Measurements from ENCODE around the gene OLFML3.

DNA sequence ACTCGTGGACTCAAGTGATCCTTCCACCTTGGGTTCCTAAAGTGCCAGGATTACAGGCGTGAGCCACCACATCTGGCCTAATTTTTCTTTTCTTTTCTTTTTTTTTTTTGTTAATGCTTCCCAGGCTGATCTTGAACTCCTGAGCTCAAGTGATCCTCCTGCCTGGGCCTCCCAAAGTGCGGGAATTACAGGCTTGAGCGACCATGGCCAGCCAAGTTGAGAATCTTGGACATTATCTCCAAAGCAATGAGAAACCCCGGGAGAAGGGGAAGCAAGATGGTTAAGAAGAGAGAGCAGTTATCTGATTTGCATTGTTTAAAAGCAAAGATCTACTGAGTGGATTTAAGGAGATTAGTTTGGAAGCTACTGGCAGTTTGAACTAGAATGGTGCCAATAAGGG lies 41.1 kb upstream of the OLFML3 start:
- TF ChIP-seq, protein P1, sequence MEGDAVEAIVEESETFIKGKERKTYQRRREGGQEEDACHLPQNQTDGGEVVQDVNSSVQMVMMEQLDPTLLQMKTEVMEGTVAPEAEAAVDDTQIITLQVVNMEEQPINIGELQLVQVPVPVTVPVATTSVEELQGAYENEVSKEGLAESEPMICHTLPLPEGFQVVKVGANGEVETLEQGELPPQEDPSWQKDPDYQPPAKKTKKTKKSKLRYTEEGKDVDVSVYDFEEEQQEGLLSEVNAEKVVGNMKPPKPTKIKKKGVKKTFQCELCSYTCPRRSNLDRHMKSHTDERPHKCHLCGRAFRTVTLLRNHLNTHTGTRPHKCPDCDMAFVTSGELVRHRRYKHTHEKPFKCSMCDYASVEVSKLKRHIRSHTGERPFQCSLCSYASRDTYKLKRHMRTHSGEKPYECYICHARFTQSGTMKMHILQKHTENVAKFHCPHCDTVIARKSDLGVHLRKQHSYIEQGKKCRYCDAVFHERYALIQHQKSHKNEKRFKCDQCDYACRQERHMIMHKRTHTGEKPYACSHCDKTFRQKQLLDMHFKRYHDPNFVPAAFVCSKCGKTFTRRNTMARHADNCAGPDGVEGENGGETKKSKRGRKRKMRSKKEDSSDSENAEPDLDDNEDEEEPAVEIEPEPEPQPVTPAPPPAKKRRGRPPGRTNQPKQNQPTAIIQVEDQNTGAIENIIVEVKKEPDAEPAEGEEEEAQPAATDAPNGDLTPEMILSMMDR (IDR thresholded peaks at IDR 0.05): no peak
- no peak for TF ChIP-seq EZH2 (IDR thresholded peaks at IDR 0.05; ENCODE audit: borderline replicate concordance, insufficient read depth, low read depth, low read length, poor library complexity, severe bottlenecking)

Data from B cell (primary cell).